ENCODE data around the gene SNRPA1. TPM values are rescaled to one million over a fixed set of nuclear protein-coding genes. Genes with fewer than 3 reads are reported as not detected.

Gene SNRPA1
- total RNA-seq, 2 experiments from 2014 or later, result 214 to 222 TPM

GRCh38 chr15:101316529-101316928, 21.5 kb upstream of the SNRPA1 start:
- intact Hi-C loops (cut with DNase I, micrococcal nuclease), result no loop called here
- POLR2A ChIA-PET, result no interaction called here

GRCh38 chr15:101315736-101316135, 20.7 kb upstream of the SNRPA1 start:
- DNase-seq (no peak), ATAC-seq (ENCODE audit: poor library complexity) (no peak)
- TF ChIP-seq CTCF (IDR thresholded peaks at IDR 0.05), result no peak
- no peaks in the 10 kb centered on the region for H3K36me3 ChIP-seq (ENCODE audit: insufficient read depth, low read length)
- intact Hi-C loops (cut with DNase I, micrococcal nuclease), result no loop called here
- peaks cover 4% of the 10 kb centered on the region for H3K9me3 Mint-ChIP-seq
- peaks cover 21% of the 10 kb centered on the region for H3K27me3 Mint-ChIP-seq
- ChIA-PET POLR2A (no interaction called here), CTCF (no interaction called here)
- H3K4me1 Mint-ChIP-seq (ENCODE audit: low read depth), result peaks cover 10% of the 10 kb centered on the region
- no peaks in the 10 kb centered on the region for H3K9me3 ChIP-seq (ENCODE audit: control insufficient read depth in 1 of 2, insufficient read depth in 1 of 2, low read length in 2 of 2)
- no peak overlapping the region for H3K4me3 Mint-ChIP-seq
- H3K27ac ChIP-seq (ENCODE audit: low read depth in 1 of 2, low read length in 2 of 2), result no peak overlapping the region
- H3K36me3 Mint-ChIP-seq (ENCODE audit: low read depth), result no peaks in the 10 kb centered on the region
- peaks cover 7% of the 10 kb centered on the region for H3K4me1 ChIP-seq (ENCODE audit: insufficient read depth, low read length)
- H3K27me3 ChIP-seq (ENCODE audit: control insufficient read depth in 1 of 2, insufficient read depth in 2 of 2, low read length in 2 of 2), result peaks cover 0 to 2% of the 10 kb centered on the region in 2 experiments
- no peak overlapping the region for H3K4me3 ChIP-seq (ENCODE audit: low read length)
- H3K27ac Mint-ChIP-seq, result no peak overlapping the region

More at GRCh38 chr15:101316529-101316928, 21.5 kb upstream of the SNRPA1 start:
- no peak overlapping the region for H3K27ac Mint-ChIP-seq
- H3K4me3 Mint-ChIP-seq, result no peak overlapping the region
- Histone ChIP-seq H3K9me3 (ENCODE audit: control insufficient read depth in 1 of 2, insufficient read depth in 1 of 2, low read length in 2 of 2) (no peaks in the 10 kb centered on the region), H3K4me3 (ENCODE audit: low read length) (no peak overlapping the region), H3K36me3 (ENCODE audit: insufficient read depth, low read length) (no peaks in the 10 kb centered on the region), H3K27ac (ENCODE audit: low read depth in 1 of 2, low read length in 2 of 2) (no peak overlapping the region), H3K27me3 (ENCODE audit: control insufficient read depth in 1 of 2, insufficient read depth in 2 of 2, low read length in 2 of 2) (peaks cover 0 to 2% of the 10 kb centered on the region in 2 experiments), H3K4me1 (ENCODE audit: insufficient read depth, low read length) (peaks cover 12% of the 10 kb centered on the region)
- no peaks in the 10 kb centered on the region for H3K36me3 Mint-ChIP-seq (ENCODE audit: low read depth)
- H3K27me3 Mint-ChIP-seq, result peaks cover 21% of the 10 kb centered on the region
- no peak for TF ChIP-seq CTCF (IDR thresholded peaks at IDR 0.05)
- DNase-seq (no peak), ATAC-seq (ENCODE audit: poor library complexity) (no peak)
- peaks cover 4% of the 10 kb centered on the region for H3K9me3 Mint-ChIP-seq
- CTCF ChIA-PET, result no interaction called here
- H3K4me1 Mint-ChIP-seq (ENCODE audit: low read depth), result peaks cover 16% of the 10 kb centered on the region

GRCh38 chr15:101314336-101315125, 19.5 kb upstream of the SNRPA1 start:
- no peaks in the 10 kb centered on the region for H3K36me3 Mint-ChIP-seq (ENCODE audit: low read depth)
- H3K4me3 Mint-ChIP-seq, result no peak overlapping the region
- Histone ChIP-seq H3K4me1 (ENCODE audit: insufficient read depth, low read length) (no peaks in the 10 kb centered on the region), H3K4me3 (ENCODE audit: low read length) (no peak overlapping the region), H3K27ac (ENCODE audit: low read depth in 1 of 2, low read length in 2 of 2) (no peak overlapping the region), H3K9me3 (ENCODE audit: control insufficient read depth in 1 of 2, insufficient read depth in 1 of 2, low read length in 2 of 2) (no peaks in the 10 kb centered on the region), H3K36me3 (ENCODE audit: insufficient read depth, low read length) (no peaks in the 10 kb centered on the region), H3K27me3 (ENCODE audit: control insufficient read depth in 1 of 2, insufficient read depth in 2 of 2, low read length in 2 of 2) (peaks cover 0 to 2% of the 10 kb centered on the region in 2 experiments)
- H3K27ac Mint-ChIP-seq, result no peak overlapping the region
- no peak for DNase-seq
- ChIA-PET POLR2A (no interaction called here), CTCF (no interaction called here)
- H3K4me1 Mint-ChIP-seq (ENCODE audit: low read depth), result peaks cover 4% of the 10 kb centered on the region
- no peak for TF ChIP-seq CTCF (IDR thresholded peaks at IDR 0.05)
- peaks cover 21% of the 10 kb centered on the region for H3K27me3 Mint-ChIP-seq
- H3K9me3 Mint-ChIP-seq, result no peaks in the 10 kb centered on the region
- intact Hi-C loops (cut with DNase I, micrococcal nuclease), result no loop called here
- no peak for ATAC-seq (ENCODE audit: poor library complexity)
